T-cell (primary cell): Measurements from ENCODE around the gene PGAM2. TPM values are rescaled to one million over a fixed set of nuclear protein-coding genes. Genes with fewer than 3 reads are reported as not detected.

Source experiments
- ATAC-seq, 4 experiments: fragments of 200-7000 bp in 3 of 4; fragments of 150-1000 bp in 1 of 4; cut with Tn5 transposase; replicated peaks in 1 of 4; 1 replicate in 3 of 4; 2 replicates in 1 of 4; pipeline ENCODE4 v1.10.0; 2021; ENCODE audit warnings: moderate library complexity in 3 of 4, mild to moderate bottlenecking in 2 of 4, moderate number of reproducible peaks in 1 of 4
- CTCF ChIA-PET, 2 donors: fragments of 300-600 bp; sonication (Branson Sonifier 250); formaldehyde crosslinking; loops; one replicate each; lab custom pipeline; 2022; ENCODE audit warnings: antibody characterized with exemption in 2 of 2; lab: Charles Lee
- POLR2A ChIA-PET, 2 donors: fragments of 300-600 bp; sonication (Branson Sonifier 250); formaldehyde crosslinking; loops; one replicate each; lab custom pipeline; 2022; ENCODE audit warnings: antibody characterized with exemption in 2 of 2; lab: Charles Lee
- DNase-seq, 35 experiments: peaks; one replicate each; pipeline versions ENCODE4 v3.0.0 to v3.0.0-alpha.2; 2013 to 2023
- H3K27ac ChIP-seq: one replicate; pipeline ENCODE4 v1.5.1; 2013; ENCODE audit warnings: low read length
- H3K27me3 ChIP-seq, 2 experiments: replicated peaks in 1 of 2; 1 replicate in 1 of 2; 2 replicates in 1 of 2; pipeline versions ENCODE4 v1.6.1 to v1.7.0; 2013; ENCODE audit warnings: low read length in 1 of 2, mixed read lengths in 1 of 2; ENCODE audit not compliant: control insufficient read depth in 2 of 2, insufficient read depth in 2 of 2; ENCODE audit errors: extremely low read depth in 1 of 2
- H3K36me3 ChIP-seq, 2 donors: 1 replicate in 1 of 2; 2 replicates in 1 of 2; pipeline versions ENCODE4 v1.6.1 to v1.7.0; 2013; ENCODE audit warnings: low read length in 1 of 2; ENCODE audit not compliant: control insufficient read depth in 2 of 2, insufficient read depth in 1 of 2; ENCODE audit errors: extremely low read depth in 1 of 2
- H3K4me1 ChIP-seq, 2 experiments: 1 replicate in 1 of 2; 2 replicates in 1 of 2; pipeline versions ENCODE4 v1.6.1 to v1.7.0; 2013; ENCODE audit warnings: low read length in 2 of 2, mixed read lengths in 1 of 2; ENCODE audit not compliant: insufficient read depth in 2 of 2, control insufficient read depth in 1 of 2; ENCODE audit errors: extremely low read depth in 1 of 2
- H3K4me3 ChIP-seq, 2 donors: 1 replicate in 1 of 2; 2 replicates in 1 of 2; pipeline versions ENCODE4 v1.5.1 to v1.7.0; 2013; ENCODE audit warnings: mild to moderate bottlenecking in 2 of 2, low read length in 1 of 2, moderate library complexity in 1 of 2; ENCODE audit not compliant: control insufficient read depth in 1 of 2; ENCODE audit errors: extremely low read depth in 1 of 2
- H3K9me3 ChIP-seq: 2 replicates; pipeline ENCODE4 v1.7.0; 2013
- H3K27ac Mint-ChIP-seq, 2 donors: one replicate each; pipeline ENCODE4 v1.8.0; 2020 to 2021; ENCODE audit warnings: mild to moderate bottlenecking in 2 of 2, mixed read lengths in 2 of 2
- H3K27me3 Mint-ChIP-seq, 2 donors: one replicate each; pipeline ENCODE4 v1.8.0; 2021 to 2022; ENCODE audit warnings: mixed read lengths in 2 of 2
- H3K36me3 Mint-ChIP-seq: one replicate; pipeline ENCODE4 v1.8.0; 2021; ENCODE audit warnings: mixed read lengths
- H3K4me1 Mint-ChIP-seq, 3 donors: one replicate each; pipeline ENCODE4 v1.8.0; 2020 to 2022; ENCODE audit warnings: mixed read lengths in 3 of 3, mild to moderate bottlenecking in 1 of 3
- H3K4me3 Mint-ChIP-seq, 3 donors: one replicate each; pipeline ENCODE4 v1.8.0; 2020 to 2022; ENCODE audit warnings: mild to moderate bottlenecking in 3 of 3, mixed read lengths in 3 of 3, moderate library complexity in 3 of 3
- H3K9me3 Mint-ChIP-seq, 3 donors: one replicate each; pipeline ENCODE4 v1.8.0; 2020 to 2022; ENCODE audit warnings: mixed read lengths in 3 of 3
- WGBS: methylation state at CpG from one replicate; pipeline ENCODE4 v1.1.5; 2013; ENCODE audit warnings: missing lambda C conversion rate; ENCODE audit not compliant: insufficient coverage; 5-methylcytosine and 5-hydroxymethylcytosine counted together
- total RNA-seq, 35 experiments: library from RNA in 6 of 35; stranded (reverse) in 6 of 35; fragments of 120-200 nt in 1 of 35; gene quantifications; one replicate each; pipeline versions ENCODE4 v1.2.1 to v1.2.4 and lab custom pipeline; 2013 to 2026

The PGAM2 gene
- total RNA-seq, 5 donors from 2014 or later (not counting 1 experiment from before 2014, with no cell fraction given), result 1.1 to 2.9 (median 1.7) TPM

DNA sequence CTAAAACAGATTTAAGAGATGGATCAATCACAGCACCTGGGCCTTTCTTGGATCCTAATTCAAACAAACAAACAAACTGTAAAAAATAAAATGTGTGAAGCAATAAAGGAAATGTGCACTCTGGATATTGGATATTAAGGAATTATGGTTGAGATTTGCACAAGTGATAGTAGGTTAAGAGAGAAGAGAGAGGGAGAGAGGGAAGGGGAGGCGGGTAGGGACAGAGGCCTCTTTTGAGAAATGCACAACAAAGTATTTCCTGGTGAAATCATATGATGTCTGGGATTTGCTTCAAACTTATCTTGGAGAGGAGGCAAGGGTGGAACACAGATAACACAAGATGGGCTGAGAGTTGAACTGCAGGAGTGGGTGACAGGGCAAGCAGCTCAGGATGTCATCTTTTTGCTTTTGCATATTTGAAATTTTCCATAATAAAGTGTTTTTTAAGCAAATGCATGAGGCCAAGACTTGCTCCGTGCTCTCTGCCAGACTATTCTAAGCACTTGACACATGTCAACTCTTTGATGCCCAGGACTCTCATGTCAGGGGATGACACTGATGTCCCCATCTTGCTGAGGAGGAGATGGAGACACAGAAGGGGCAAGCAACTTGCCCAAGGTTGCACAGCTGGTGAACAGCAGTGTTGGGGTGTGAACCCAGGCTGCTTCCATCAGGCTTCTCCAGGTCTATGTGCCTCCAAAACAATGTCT, 29.7 kb upstream of the PGAM2 start:
- Histone ChIP-seq H3K9me3 (no peaks in the 10 kb centered on the region), H3K4me1 (no peaks in the 10 kb centered on the region), H3K36me3 (no peaks in the 10 kb centered on the region), H3K27me3 (peaks cover 0 to 3% of the 10 kb centered on the region in 2 experiments), H3K27ac (no peak overlapping the region), H3K4me3 (no peak overlapping the region)
- ATAC-seq (no peak), DNase-seq (no peak)
- CTCF ChIA-PET, result no interaction called here
- POLR2A ChIA-PET, result no interaction called here
- peaks cover 0 to 2% of the 10 kb centered on the region in 2 donors for H3K27me3 Mint-ChIP-seq
- H3K36me3 Mint-ChIP-seq, result no peaks in the 10 kb centered on the region
- H3K4me3 Mint-ChIP-seq, result no peak overlapping the region
- no peak overlapping the region for H3K27ac Mint-ChIP-seq
- no peaks in the 10 kb centered on the region for H3K9me3 Mint-ChIP-seq
- 63% methylated on average over 2 of the region's 2 CpGs for WGBS
- peaks cover 4 to 10% (median 8%) of the 10 kb centered on the region in 3 donors for H3K4me1 Mint-ChIP-seq

DNA sequence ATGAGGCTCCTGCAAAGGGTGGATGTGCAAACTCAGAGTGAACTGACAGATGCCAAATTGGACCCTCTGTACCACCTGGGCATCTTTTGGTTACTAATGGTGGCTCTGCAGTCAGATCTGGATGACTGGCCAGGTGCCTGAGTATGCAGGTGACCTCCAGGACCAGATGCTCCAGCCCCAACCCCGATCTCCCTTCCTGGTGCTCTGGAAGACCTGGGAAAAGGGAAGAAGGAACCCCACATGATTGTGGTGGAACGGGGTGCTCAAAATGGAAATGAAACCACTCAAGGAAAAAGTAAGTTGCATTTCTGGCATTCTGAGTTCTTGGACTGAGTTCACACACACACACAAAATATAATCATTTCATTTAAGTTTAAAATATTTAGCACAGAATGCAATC, 29.0 kb upstream of the PGAM2 start:
- no peaks in the 10 kb centered on the region for H3K36me3 ChIP-seq
- H3K4me1 ChIP-seq, result no peaks in the 10 kb centered on the region
- no peaks in the 10 kb centered on the region for H3K9me3 ChIP-seq
- DNase-seq (no peak), ATAC-seq (no peak)
- ChIA-PET POLR2A (no interaction called here), CTCF (no interaction called here)
- H3K9me3 Mint-ChIP-seq, result no peaks in the 10 kb centered on the region
- H3K4me1 Mint-ChIP-seq, result peaks cover 4 to 10% (median 8%) of the 10 kb centered on the region in 3 donors
- WGBS, result no CpG with 5 or more reads among the region's 2 CpGs
- H3K27me3 Mint-ChIP-seq, result peaks cover 0 to 2% of the 10 kb centered on the region in 2 donors
- no peaks in the 10 kb centered on the region for H3K36me3 Mint-ChIP-seq
- no peak overlapping the region for H3K4me3 Mint-ChIP-seq
- no peak overlapping the region for H3K27ac ChIP-seq
- no peak overlapping the region for H3K27ac Mint-ChIP-seq
- H3K27me3 ChIP-seq, result peaks cover 0 to 3% of the 10 kb centered on the region in 2 experiments
- H3K4me3 ChIP-seq, result no peak overlapping the region

DNA sequence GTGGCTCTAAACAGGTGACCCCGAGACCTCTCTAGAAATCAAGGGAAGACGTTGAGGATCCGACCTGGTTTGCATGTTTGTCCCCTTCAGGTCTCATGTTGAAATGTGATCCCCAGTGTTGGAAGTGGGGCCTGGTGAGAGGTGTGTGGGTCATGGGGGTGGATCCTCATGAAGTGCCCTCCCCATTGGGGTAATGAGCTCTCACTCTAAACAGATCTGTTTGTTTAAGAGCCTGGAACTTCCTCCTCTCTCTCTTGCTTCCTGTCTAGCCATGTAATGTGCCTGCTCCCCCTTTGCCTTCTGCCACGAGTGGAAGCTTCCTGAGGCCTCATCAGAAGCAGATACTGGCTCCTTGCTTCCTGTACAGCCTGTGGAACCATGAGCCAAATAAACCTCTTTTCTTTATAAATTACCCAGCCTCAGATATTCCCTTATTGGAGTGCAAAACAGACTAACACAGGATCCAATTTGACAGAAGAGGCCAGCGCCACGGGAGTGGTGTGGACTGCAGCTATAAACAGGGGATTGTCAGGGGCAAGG, 27.8 kb upstream of the PGAM2 start:
- H3K4me1 Mint-ChIP-seq, result peaks cover 4 to 10% (median 8%) of the 10 kb centered on the region in 3 donors
- no peak for ATAC-seq
- H3K9me3 Mint-ChIP-seq, result no peaks in the 10 kb centered on the region
- Histone ChIP-seq H3K27me3 (peaks cover 0 to 3% of the 10 kb centered on the region in 2 experiments), H3K4me1 (no peaks in the 10 kb centered on the region), H3K4me3 (no peak overlapping the region), H3K36me3 (no peaks in the 10 kb centered on the region), H3K27ac (no peak overlapping the region), H3K9me3 (no peaks in the 10 kb centered on the region)
- ChIA-PET CTCF (interaction anchor here in 1 of 2 donors (0.6 kb wide), 1 partner anchor 12 kb away, joined by 9 read pairs; no protein-coding TSS in a partner anchor), POLR2A (no interaction called here)
- no peak for DNase-seq
- 73% methylated on average over 6 of the region's 6 CpGs for WGBS
- H3K4me3 Mint-ChIP-seq, result no peak overlapping the region
- peaks cover 0 to 2% of the 10 kb centered on the region in 2 donors for H3K27me3 Mint-ChIP-seq
- no peaks in the 10 kb centered on the region for H3K36me3 Mint-ChIP-seq
- H3K27ac Mint-ChIP-seq, result no peak overlapping the region

DNA sequence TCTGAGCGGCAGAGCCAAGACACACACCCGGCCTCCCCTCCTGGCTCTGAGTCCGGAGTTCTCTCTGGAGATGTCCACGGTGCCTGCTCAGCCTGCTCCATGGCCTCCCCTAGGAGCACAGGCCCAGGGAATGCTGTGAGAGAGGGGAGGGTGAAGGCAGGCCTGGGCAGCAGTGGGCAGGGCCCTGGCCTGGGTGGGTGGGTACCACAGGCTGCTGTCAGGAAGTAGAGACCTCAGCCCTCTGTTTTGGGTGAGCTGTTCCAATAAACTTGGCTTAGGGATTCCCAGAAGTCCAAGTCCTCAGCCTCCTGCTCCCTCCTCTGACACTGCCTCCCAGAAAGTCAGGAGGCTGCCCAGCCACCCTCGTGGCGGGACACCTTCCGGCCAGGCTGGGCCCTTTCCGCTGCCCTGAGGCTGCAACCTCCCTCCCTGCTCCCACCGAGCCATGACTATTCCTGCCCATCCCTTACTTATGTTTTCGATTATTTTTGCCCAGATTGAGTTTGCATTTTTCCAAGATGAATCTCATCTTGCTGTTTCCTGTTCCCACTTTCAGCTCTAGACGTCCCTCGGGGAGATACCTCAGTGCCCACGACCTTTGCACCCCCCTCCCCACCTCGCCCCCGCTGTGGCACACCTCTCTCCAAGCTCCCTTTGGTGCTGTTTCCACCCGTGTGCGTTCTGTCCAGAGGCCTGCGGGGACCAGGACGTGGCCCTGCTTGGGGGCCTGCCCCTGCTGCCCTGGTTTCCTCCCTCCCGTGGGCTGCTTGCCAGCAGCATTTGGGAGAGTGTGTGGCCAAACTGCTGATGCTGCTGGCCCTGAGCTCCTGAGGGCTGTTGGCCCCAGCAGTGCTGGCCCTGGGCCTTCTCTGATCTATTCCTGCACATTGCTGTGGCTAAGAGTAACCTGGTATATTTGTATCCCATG, 22.8 kb upstream of the PGAM2 start:
- Histone ChIP-seq H3K27me3 (peaks cover 0 to 3% of the 10 kb centered on the region in 2 experiments), H3K4me3 (no peak overlapping the region), H3K4me1 (no peaks in the 10 kb centered on the region), H3K27ac (no peak overlapping the region), H3K36me3 (no peaks in the 10 kb centered on the region), H3K9me3 (no peaks in the 10 kb centered on the region)
- Mint-ChIP-seq H3K27ac (no peak overlapping the region), H3K27me3 (peaks cover 0 to 2% of the 10 kb centered on the region in 2 donors), H3K4me1 (peaks cover 5 to 7% (median 5%) of the 10 kb centered on the region in 3 donors), H3K4me3 (no peak overlapping the region), H3K9me3 (no peaks in the 10 kb centered on the region), H3K36me3 (no peaks in the 10 kb centered on the region)
- no peak for ATAC-seq
- no peak for DNase-seq
- WGBS, result 71% methylated on average over 20 of the region's 20 CpGs
- CTCF ChIA-PET, result no interaction called here
- POLR2A ChIA-PET, result no interaction called here

DNA sequence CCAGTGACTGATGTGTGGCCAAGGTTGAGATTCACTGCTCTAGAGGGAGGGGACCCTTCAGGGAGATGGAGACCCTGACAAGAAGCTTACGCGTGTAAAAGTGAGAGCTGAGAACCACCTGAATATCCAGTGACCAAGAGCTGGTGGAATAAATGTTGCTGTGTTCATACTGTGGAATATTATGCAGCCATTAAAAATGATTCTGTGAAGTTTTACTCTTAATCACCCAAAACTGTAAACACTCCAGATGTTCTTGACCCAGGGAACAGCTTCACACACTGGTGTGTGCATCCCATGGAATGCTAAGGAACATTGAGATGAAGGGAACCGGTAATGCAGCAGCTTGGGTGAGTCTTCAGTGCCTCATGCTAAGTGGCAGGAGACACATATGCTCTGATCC, 21.3 kb upstream of the PGAM2 start:
- Histone ChIP-seq H3K9me3 (no peaks in the 10 kb centered on the region), H3K27ac (no peak overlapping the region), H3K36me3 (no peaks in the 10 kb centered on the region), H3K4me3 (no peak overlapping the region), H3K4me1 (peaks cover 0 to 8% of the 10 kb centered on the region in 2 experiments), H3K27me3 (no peaks in the 10 kb centered on the region)
- no peak overlapping the region for H3K4me3 Mint-ChIP-seq
- ChIA-PET CTCF (interaction anchor here in 1 of 2 donors (0.6 kb wide), 1 partner anchor 137 kb away, joined by 4 read pairs; no protein-coding TSS in a partner anchor), POLR2A (no interaction called here)
- 100% methylated on average over 3 of the region's 3 CpGs for WGBS
- ATAC-seq (no peak), DNase-seq (no peak)
- H3K4me1 Mint-ChIP-seq, result peaks cover 8 to 15% (median 11%) of the 10 kb centered on the region in 3 donors
- H3K9me3 Mint-ChIP-seq, result no peaks in the 10 kb centered on the region
- H3K36me3 Mint-ChIP-seq, result no peaks in the 10 kb centered on the region
- no peak overlapping the region for H3K27ac Mint-ChIP-seq
- H3K27me3 Mint-ChIP-seq, result peaks cover 0 to 2% of the 10 kb centered on the region in 2 donors

DNA sequence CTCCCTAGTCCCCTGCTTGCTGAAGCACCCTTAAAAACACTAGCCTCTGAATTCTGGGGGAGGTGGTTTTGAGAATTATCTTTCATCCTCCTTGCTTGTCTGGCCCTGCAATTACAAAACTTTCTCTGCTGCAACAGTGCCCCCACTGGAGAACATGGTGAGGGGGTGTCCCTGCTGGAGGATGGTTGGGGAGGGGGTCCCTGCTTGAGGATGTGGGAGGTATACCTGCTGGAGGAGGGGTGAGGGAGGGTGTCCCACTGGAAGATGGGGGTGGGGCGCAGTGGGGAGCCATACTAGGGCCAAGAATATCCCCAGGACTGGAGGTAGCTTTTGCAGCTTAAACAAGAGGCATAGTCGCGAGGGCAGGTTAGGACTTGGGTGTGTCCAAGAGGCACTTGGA, 20.2 kb upstream of the PGAM2 start:
- Histone ChIP-seq H3K4me3 (no peak overlapping the region), H3K36me3 (peaks cover 0 to under 1% of the 10 kb centered on the region in 2 donors), H3K27me3 (no peaks in the 10 kb centered on the region), H3K4me1 (peaks cover 4 to 18% of the 10 kb centered on the region in 2 experiments), H3K27ac (no peak overlapping the region), H3K9me3 (no peaks in the 10 kb centered on the region)
- peaks cover 6% of the 10 kb centered on the region for H3K36me3 Mint-ChIP-seq
- ChIA-PET CTCF (interaction anchor here in 1 of 2 donors (0.6 to 0.7 kb wide), 2 partner anchors 101 to 398 kb away, joined by 3 to 4 read pairs; no protein-coding TSS in a partner anchor), POLR2A (interaction anchor here in 1 of 2 donors (0.6 kb wide), 1 partner anchor 157 kb away, joined by 3 read pairs; no protein-coding TSS in a partner anchor)
- WGBS, result 97% methylated on average over 3 of the region's 3 CpGs
- no peak overlapping the region for H3K27ac Mint-ChIP-seq
- no peaks in the 10 kb centered on the region for H3K9me3 Mint-ChIP-seq
- H3K4me1 Mint-ChIP-seq, result peaks cover 19 to 26% (median 21%) of the 10 kb centered on the region in 3 donors
- ATAC-seq, result no peak
- H3K4me3 Mint-ChIP-seq, result no peak overlapping the region
- no peaks in the 10 kb centered on the region for H3K27me3 Mint-ChIP-seq
- no peak for DNase-seq
